Activated T-helper 1 cell treated with Interleukin-2 at 50 U/mL for 16 hours (primary cell): ENCODE results near the gene DMPK.

Experiments used
- DNase-seq: peaks from one replicate; pipeline ENCODE4 v3.0.0-alpha.2; 2020; ENCODE audit warnings: low read depth

The DMPK gene, protein sequence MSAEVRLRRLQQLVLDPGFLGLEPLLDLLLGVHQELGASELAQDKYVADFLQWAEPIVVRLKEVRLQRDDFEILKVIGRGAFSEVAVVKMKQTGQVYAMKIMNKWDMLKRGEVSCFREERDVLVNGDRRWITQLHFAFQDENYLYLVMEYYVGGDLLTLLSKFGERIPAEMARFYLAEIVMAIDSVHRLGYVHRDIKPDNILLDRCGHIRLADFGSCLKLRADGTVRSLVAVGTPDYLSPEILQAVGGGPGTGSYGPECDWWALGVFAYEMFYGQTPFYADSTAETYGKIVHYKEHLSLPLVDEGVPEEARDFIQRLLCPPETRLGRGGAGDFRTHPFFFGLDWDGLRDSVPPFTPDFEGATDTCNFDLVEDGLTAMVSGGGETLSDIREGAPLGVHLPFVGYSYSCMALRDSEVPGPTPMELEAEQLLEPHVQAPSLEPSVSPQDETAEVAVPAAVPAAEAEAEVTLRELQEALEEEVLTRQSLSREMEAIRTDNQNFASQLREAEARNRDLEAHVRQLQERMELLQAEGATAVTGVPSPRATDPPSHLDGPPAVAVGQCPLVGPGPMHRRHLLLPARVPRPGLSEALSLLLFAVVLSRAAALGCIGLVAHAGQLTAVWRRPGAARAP

DNA sequence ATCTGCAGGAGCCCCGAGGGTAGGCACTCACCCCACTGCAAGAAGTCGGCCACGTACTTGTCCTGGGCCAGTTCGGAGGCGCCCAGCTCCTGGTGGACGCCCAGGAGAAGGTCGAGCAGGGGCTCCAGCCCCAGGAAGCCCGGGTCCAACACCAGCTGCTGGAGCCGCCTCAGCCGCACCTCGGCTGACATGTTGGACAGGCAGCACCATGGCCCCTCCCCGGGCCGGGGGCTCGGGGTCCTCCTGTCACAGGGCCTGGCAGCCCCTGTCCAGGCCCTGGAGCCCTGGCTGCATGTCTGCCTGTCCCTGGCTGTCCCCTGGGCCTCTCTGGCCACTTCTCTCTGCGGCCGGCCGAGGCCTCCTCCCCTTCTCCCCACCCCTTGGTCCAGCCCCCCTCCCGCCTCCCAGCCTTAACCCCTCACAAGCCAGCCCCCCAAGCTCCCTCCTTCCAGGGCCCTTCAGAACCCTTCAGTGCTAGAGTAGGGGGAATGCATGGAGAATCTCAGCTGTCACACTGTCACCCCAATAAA, at the start of gene DMPK:
Gene DMPK (minus strand): TSS at position 329 of the 530 bp plus-strand sequence. CDS start 138 bp downstream, at position 191.
- DNase-seq, result no peak

DNA sequence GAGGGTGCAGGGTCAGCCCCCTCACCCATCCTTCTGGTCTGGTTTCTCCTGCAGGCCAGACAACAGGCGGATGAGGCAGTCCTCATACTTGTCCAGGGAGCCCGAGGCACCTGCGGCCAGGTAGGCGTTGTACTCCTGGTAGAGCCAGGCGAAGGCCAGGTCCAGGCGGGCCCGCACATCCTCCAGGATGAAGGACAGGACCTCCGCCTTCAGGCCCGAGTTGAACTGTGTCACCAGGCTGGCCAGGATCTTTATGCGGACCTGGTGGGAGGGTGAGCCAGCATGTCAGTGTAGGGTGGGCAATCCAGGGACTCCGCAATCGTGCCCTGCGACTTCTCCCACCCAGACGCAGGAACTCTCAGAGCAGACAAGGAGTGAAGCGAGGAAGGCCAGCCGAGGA, 46.7 kb upstream of the DMPK start:
- DNase-seq, result no peak

GRCh38 chr19:45828523-45828922, 46.2 kb upstream of the DMPK start:
- no peak for DNase-seq

- DNase-seq, result no peak
Measured at GRCh38 chr19:45827459-45828093, 45.3 kb upstream of the DMPK start.

DNA sequence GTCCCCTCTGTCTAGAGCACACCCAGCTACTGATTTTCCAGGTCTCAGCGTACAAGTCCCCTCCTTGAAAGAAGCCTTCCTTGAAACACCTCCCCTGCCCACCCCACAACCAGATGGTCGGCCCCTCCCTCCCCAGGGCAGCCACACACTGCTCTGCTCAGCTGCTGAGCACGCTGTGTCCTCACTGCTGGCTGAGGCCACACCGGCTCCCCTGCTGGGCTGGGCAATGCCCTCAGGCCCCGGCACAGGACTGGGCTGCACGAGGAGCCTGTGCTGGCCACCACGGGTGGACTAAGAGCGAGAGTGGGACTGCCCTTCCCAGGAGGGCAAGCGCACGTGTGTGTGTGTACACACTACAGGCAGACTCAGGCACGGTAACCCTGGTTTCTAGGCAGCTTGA, 44.6 kb upstream of the DMPK start:
- no peak for DNase-seq

DNA sequence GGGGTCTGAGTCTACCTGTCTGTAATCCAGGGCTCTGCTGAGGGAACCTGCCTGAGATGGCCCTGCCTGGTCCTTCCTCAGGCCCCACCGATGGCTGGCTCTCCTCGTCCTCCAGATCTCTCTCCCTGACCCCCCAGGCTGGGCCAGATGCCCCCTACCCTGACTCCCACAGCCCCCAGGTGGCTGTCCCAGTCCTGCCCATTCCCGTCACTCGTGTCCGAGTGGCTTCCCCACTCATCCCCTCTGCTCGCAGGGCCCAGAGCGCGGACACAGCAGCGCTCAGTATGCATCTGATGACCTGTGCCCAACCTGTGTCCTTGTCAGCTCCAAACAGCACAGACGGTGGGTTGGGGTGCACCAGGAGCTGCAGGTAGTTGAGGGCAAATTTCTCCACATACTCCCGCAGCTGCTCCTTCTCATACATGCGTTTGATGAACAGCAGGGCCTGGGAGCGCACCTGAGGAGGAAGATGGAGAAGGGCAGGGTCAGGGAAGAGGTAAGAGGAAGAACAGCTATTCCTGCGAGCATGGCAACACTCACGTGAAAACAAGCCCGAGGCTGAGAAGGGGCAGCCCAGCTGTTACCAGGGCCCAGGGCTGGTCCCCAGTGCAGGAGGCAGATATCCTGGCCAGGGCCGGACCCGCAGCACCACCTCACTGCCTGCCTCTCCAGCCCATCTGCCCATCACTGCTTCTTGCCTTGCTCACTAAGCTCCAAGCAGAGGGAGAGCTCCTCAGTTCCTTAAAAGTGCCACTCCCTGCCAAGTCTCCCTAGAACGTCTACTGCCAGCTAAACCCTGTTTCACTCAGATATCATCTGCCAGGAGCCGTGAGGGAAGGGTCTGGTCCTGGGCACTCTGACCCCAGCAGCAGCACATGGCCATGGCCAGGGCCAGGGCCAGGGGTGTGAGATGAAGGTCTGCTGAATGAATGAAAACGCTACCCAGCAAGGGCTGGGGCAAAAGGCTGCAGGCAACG, 43.9 kb upstream of the DMPK start:
- no peak for DNase-seq

DNA sequence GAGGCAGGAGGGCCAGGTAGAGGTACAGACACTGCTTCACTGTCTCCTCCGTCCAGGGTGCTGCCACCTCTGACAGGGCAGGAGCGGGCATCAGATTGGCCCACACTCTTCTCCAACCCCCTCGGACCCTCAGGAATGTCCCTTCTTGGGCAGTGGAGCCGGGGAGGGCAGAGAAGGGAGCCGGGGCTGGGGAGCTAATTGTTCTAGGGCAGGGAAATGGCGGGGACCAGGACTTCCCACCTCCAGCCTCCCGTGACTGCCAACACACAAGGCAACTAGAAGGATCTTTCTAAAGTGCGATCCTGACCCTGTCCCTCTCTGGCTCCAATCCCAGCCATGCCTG, 42.9 kb upstream of the DMPK start:
- DNase-seq, result no peak

DNA sequence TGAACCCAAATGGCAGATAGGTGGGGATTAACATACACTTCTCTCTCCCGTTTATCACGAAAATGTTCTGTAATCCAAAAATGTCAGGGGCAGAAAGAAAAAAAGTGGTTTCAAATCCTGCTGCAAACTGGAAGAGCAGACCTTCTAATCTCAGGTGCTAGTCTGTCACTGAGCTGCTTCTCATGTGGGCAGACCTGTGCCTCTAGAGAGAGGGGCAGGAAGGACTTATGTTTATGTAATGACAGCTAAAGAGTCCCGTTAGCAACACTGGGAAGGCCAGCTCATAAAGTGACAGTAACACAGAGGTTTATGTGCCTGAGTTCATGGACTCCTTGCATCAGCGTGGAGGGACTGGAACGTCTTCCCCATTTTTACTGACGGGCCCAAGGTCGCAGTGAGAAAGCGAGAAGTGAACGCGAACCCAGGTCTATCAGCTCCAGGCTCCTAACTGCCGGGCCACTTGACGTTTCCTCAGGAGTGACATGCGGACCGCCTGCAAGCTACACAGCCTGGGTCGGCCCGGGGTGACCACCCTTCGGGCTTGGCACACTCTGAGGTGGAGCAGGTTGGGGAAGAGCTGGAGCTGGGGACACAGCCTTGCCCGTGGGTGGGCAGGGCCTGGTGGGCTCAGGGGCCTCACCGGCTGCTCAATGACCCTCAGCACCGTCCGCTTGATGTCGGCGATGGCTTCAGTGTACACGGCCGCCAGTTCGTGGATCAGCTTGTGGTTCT, 42.4 kb upstream of the DMPK start:
- DNase-seq, result no peak

DNA sequence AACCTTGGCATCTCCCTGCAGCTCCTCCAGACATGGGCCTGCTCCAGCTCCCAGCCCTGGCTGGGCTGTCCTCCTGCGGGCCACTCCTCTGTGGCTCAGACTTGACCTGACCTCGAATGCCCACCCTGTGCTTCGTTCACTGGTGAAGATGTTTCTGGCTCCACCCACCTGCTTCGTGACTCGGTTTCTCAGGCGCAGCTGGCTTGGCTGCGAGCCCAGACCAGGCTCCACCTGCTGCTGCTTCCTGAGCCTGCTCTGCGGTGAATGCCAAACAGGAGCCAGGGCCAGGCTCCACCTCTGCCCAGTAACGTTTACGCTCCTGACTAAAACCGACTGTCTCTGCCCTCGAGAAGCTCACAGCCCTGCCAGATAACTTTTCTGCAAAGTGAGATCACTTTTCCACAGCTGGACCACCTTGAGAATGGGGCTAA, 41.8 kb upstream of the DMPK start:
- DNase-seq, result no peak

DNA sequence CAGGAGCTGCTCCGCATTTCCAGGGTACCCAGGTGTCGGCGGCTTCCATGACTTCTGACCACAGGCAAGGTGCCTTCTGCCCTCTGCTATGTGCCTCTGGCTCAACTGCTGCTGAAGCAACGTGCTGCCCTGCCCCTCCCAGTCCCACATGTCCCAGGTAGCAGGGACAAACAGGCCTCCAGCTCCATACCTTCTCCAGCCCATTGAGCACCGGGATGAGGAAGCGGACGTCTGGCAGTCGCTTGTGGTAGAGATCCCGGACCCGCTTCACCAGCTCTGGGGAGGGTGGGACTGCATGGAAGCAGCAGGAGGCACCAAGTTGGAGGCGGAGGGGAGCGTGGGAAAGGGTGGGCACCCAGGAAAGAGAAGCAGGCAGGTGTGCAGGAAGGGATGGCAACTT, 40.9 kb upstream of the DMPK start:
- DNase-seq, result no peak

GRCh38 chr19:45822716-45823115, 40.4 kb upstream of the DMPK start:
- no peak for DNase-seq

DNA sequence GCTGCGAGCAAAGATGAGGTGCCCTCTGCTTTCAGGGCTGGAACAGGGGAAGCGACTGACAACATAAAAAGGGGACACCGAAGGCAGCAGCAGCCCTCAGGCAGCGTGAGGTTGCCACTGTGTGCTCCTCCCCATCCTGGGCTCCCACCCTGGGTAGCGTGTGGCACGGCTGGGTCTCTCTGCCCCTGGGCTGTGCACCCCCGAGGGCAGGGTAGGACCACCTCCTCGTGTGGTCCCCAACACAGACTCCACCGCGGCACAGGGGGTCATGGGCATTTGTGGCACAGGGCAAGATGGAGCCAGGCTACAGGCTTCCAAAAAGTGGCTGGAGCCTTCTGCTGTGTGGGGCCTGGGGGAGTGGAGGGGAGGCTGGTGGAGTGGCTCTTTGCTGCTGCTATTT, 39.3 kb upstream of the DMPK start:
- DNase-seq, result no peak

DNA sequence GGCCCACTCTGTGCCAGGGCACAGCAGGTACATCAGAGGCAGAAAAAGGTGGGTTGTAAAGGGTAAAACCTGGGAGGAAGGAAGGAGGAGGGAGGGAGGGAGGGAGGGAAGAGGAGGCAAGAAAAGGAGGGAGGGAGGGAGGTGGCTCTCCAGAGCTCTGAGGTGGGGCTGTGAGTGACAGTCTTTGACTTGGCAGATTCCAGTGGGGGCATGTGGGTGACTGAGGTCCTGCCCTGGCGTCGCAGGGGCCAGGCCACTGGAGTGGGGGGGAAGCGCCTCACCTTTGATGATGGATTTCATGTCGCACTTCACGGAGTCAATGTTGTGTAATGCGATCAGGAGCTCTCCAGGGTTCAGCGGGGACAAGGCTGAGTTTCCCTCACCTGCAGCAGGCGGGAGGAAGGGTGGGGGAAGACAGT, 38.8 kb upstream of the DMPK start:
- no peak for DNase-seq

- no peak for DNase-seq
Measured at GRCh38 chr19:45820413-45821102, 38.3 kb upstream of the DMPK start.

DNA sequence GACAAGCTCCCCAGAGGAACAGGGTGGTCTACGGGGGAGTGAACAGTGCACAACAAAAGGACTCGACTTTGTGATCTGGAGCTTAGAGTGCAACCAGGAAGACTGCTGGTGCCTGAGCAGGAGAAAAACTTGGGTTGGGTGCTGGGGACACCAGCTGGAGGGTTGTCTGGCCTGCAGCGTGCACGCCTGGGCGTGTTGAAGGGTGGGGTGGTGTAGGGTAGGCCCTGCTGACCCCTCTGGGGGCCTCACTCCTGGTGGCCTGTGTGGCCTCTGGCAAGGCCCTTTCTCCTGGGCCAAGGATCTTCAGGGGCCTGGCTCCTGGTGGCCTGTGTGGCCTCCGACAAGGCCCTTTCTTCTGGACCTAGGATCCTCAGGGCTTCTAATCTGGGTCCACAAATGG, 37.5 kb upstream of the DMPK start:
- no peak for DNase-seq

- no peak for DNase-seq
Measured at GRCh38 chr19:45817725-45818301, 35.5 kb upstream of the DMPK start.

GRCh38 chr19:45817010-45817724, 34.9 kb upstream of the DMPK start:
- DNase-seq, result peak; percentile 91

DNA sequence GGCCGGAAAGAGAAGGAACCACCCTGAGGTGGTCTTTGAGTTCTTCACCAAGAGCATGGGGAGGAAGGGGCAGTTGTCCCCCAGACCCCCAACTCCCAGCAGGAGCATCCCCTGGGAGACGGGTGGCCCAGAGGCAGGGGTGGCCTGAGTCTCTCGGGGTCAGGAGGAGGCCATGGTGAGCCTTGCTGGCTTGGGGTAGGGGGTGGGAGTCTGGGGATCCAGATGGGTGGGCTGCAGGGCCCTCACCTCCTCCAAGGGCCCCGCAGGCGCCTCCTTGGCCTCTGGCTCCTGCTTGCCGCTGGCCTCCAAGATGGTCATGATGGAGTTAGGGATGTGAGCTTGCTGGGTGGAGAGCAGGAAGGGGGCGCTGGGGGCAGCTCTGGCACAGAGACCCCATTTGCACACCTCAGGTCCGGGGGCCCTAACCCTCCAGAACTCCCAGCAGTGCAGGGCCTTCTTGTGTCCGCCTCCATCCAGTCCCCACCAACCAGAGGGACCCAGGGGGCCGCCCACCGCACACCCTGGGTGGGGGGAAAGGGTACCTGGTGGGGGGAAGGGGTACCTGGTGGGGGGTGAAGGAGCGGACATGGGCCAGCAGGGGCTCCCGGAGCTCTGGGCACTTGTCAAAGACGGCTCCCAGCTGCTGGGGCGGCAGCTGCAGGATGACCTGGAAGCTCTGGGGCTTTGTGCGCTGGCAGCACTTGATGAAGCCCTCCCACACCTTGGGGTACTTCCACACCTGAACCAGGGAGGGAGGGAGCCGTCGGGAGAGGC, 34.1 kb upstream of the DMPK start:
- no peak for DNase-seq
